Type B pancreatic cell (in vitro differentiated cells): ENCODE results near the gene SYNDIG1. TPM values are rescaled to one million over a fixed set of nuclear protein-coding genes. Genes with fewer than 3 reads are reported as not detected.
A peak's percentile ranks its signal among the peaks of the same experiment; 100 is the strongest.
"Not testable (repeated sequence)": the region's sequence is repeated elsewhere in the genome, so short reads cannot be mapped to it uniquely, and the experiment has no call there.

Experiments used
- DNase-seq: peaks from one replicate; pipeline ENCODE4 v3.0.0; 2021; ENCODE audit warnings: mixed read lengths; ENCODE audit not compliant: unreplicated experiment; ENCODE audit errors: extremely low spot score
- H3K27ac Mint-ChIP-seq: 2 replicates; pipeline ENCODE4 v1.8.0; 2021; ENCODE audit warnings: mild to moderate bottlenecking, mixed read lengths
- H3K27me3 Mint-ChIP-seq: 2 replicates; pipeline ENCODE4 v1.8.0; 2021; ENCODE audit warnings: mixed read lengths
- H3K36me3 Mint-ChIP-seq: 2 replicates; pipeline ENCODE4 v1.8.0; 2021; ENCODE audit warnings: mixed read lengths
- H3K4me1 Mint-ChIP-seq: one replicate; pipeline ENCODE4 v1.8.0; 2021; ENCODE audit warnings: mixed read lengths; ENCODE audit not compliant: unreplicated experiment
- H3K4me3 Mint-ChIP-seq: 2 replicates; pipeline ENCODE4 v1.8.0; 2021; ENCODE audit warnings: mild to moderate bottlenecking, mixed read lengths
- H3K9me3 Mint-ChIP-seq: 2 replicates; pipeline ENCODE4 v1.8.0; 2021; ENCODE audit warnings: mixed read lengths
- total RNA-seq: library from RNA; stranded (reverse); gene quantifications from 2 replicates; pipeline ENCODE4 v1.2.1, GENCODE V29; 2021; ENCODE audit warnings: low replicate concordance
- TF ChIP-seq, protein P1 (sequence below): fragments of 200-600 bp; sonication (generic); conservative IDR thresholded peaks from 2 replicates; pipeline ENCODE4 v1.5.0; 2021; ENCODE audit warnings: antibody characterized with exemption, mild to moderate bottlenecking

Gene SYNDIG1
- total RNA-seq, 1 donor from 2014 or later = 4.3 TPM

DNA sequence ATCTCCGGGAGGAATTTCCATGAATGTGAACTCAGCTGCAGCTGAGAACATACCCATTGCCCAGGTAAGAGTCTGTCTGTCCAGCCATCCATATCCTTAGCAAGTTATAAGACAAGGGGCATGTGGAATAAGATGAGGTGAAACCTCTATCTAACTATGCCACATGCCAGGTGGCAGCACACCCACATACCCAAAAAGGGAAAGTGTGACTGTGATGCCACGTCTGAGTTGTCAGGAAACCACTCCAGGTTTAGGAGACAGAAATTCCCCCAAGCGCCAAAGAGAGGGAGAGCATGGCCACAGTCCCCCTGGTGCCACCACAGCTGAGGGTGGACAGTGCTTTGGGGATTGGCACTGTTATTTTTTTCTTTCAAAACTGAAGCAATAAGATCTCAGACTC lies 36.7 kb downstream of the SYNDIG1 start:
- Mint-ChIP-seq H3K9me3 (no peaks in the 10 kb centered on the region), H3K4me3 (no peak overlapping the region), H3K27me3 (peaks cover 3% of the 10 kb centered on the region), H3K36me3 (no peaks in the 10 kb centered on the region), H3K4me1 (peaks cover 12% of the 10 kb centered on the region), H3K27ac (no peak overlapping the region)
- no peak for DNase-seq
- TF ChIP-seq, protein P1, sequence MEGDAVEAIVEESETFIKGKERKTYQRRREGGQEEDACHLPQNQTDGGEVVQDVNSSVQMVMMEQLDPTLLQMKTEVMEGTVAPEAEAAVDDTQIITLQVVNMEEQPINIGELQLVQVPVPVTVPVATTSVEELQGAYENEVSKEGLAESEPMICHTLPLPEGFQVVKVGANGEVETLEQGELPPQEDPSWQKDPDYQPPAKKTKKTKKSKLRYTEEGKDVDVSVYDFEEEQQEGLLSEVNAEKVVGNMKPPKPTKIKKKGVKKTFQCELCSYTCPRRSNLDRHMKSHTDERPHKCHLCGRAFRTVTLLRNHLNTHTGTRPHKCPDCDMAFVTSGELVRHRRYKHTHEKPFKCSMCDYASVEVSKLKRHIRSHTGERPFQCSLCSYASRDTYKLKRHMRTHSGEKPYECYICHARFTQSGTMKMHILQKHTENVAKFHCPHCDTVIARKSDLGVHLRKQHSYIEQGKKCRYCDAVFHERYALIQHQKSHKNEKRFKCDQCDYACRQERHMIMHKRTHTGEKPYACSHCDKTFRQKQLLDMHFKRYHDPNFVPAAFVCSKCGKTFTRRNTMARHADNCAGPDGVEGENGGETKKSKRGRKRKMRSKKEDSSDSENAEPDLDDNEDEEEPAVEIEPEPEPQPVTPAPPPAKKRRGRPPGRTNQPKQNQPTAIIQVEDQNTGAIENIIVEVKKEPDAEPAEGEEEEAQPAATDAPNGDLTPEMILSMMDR = no peak

- Mint-ChIP-seq H3K4me1 (peaks cover 12% of the 10 kb centered on the region), H3K27me3 (peaks cover 3% of the 10 kb centered on the region), H3K27ac (no peak overlapping the region), H3K36me3 (no peaks in the 10 kb centered on the region), H3K9me3 (no peaks in the 10 kb centered on the region), H3K4me3 (no peak overlapping the region)
- TF ChIP-seq, protein P1 = no peak
- no peak for DNase-seq
These were observed 37.3 kb downstream of the SYNDIG1 start for GRCh38 chr20:24506696-24507095.

GRCh38 chr20:24507182-24507853 lies 37.9 kb downstream of the SYNDIG1 start:
- DNase-seq = no peak
- Mint-ChIP-seq H3K27me3 (peaks cover 3% of the 10 kb centered on the region), H3K36me3 (no peaks in the 10 kb centered on the region), H3K27ac (no peak overlapping the region), H3K4me3 (no peak overlapping the region), H3K4me1 (peaks cover 12% of the 10 kb centered on the region), H3K9me3 (no peaks in the 10 kb centered on the region)
- TF ChIP-seq, protein P1 = no peak

GRCh38 chr20:24512441-24512840 lies 43.0 kb downstream of the SYNDIG1 start:
- not testable (repeated sequence) for H3K27me3 Mint-ChIP-seq, H3K36me3 Mint-ChIP-seq, H3K27ac Mint-ChIP-seq, H3K9me3 Mint-ChIP-seq, H3K4me3 Mint-ChIP-seq, H3K4me1 Mint-ChIP-seq
- DNase-seq = peak; percentile 36

GRCh38 chr20:24518515-24518914 lies 49.1 kb downstream of the SYNDIG1 start:
- DNase-seq = no peak
- TF ChIP-seq, protein P1 = no peak
- no peak overlapping the region for H3K27ac Mint-ChIP-seq
- no peaks in the 10 kb centered on the region for H3K27me3 Mint-ChIP-seq
- no peaks in the 10 kb centered on the region for H3K4me1 Mint-ChIP-seq
- no peak overlapping the region for H3K4me3 Mint-ChIP-seq
- H3K36me3 Mint-ChIP-seq = no peaks in the 10 kb centered on the region
- no peaks in the 10 kb centered on the region for H3K9me3 Mint-ChIP-seq

DNA sequence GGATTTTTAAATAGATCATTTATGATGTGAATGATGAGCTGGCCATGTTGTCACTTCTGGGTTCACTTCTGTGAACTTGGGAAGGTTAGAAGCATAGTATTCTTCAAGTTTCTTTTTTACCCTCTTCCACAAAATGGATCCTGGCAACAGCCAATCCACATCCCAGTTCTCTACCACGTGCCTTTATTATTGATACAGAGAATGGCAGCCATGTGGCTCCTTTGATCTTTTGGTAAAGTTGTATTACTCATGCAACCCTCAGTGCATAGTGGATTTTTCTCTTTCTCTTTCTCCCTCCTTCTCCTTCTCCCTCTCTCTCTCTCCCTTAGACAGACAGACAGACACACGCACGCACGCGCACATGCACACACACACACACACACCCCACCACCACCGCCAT lies 50.0 kb downstream of the SYNDIG1 start:
- no peak for DNase-seq
- H3K27me3 Mint-ChIP-seq = no peaks in the 10 kb centered on the region

More for the DNA sequence above, 50.0 kb downstream of the SYNDIG1 start:
- Mint-ChIP-seq H3K4me1 (no peaks in the 10 kb centered on the region), H3K36me3 (no peaks in the 10 kb centered on the region), H3K27ac (no peak overlapping the region), H3K4me3 (no peak overlapping the region), H3K9me3 (no peaks in the 10 kb centered on the region)
- TF ChIP-seq, protein P1 = no peak
